HepG2 (cell line): ENCODE measurements around the gene TBC1D16. TPM values are rescaled to one million over a fixed set of nuclear protein-coding genes. Genes with fewer than 3 reads are reported as not detected.
A peak's percentile ranks its signal among the peaks of the same experiment; 100 is the strongest.

ENCODE experiments used
- ATAC-seq: fragments of 200-7000 bp; cut with Tn5 transposase; 3 replicates; pipeline ENCODE4 v1.9.1; 2020; ENCODE audit warnings: mild to moderate bottlenecking, moderate library complexity
- BruUV-seq: library from RNA; stranded (reverse); fragments of 400-500 nt; replicated peaks from 2 replicates; lab custom pipeline; 2021; lab: Mats Ljungman, UMichigan
- CTCF ChIA-PET: fragments of 300-600 bp; formaldehyde crosslinking; extraction: SDS; loops from one replicate; lab custom pipeline; 2021; ENCODE audit warnings: low total read pairs, inconsistent platforms, low intra/inter-chr PET ratio; lab: Yijun Ruan, JAX
- POLR2A ChIA-PET: fragments of 350-600 bp; sonication (Branson Sonifier 250); formaldehyde crosslinking; loops from one replicate; lab custom pipeline; 2020; ENCODE audit warnings: antibody characterized with exemption, inconsistent platforms; lab: Yijun Ruan, JAX
- DNase-seq: peaks from one replicate; pipeline ENCODE4 v3.0.0-alpha.2; 2015; ENCODE audit warnings: low spot score
- FAIRE-seq: peaks from 3 replicates; lab custom pipeline; 2011; peaks lifted over from hg19 to GRCh38; lab: Jason Lieb, UNC
- H2AFZ ChIP-seq: one replicate; pipeline ENCODE4 v1.6.1; 2011; ENCODE audit warnings: low read length, inconsistent platforms
- H3K27ac ChIP-seq: fragments of 300-600 bp; 3 replicates; pipeline ENCODE4 v1.8.0; 2011; ENCODE audit warnings: mixed run types, mild to moderate bottlenecking, mixed read lengths, low read length, inconsistent platforms; ENCODE audit not compliant: insufficient read depth; ENCODE audit errors: extremely low read length
- H3K27me3 ChIP-seq, 2 experiments: fragments of 200-600 bp in 1 of 2; 2 replicates in 1 of 2; 3 replicates in 1 of 2; pipeline versions ENCODE4 v1.6.0 to v1.8.0; 2011; ENCODE audit warnings: low read length in 2 of 2, mild to moderate bottlenecking in 2 of 2, moderate library complexity in 2 of 2, inconsistent platforms in 1 of 2; ENCODE audit not compliant: insufficient read depth in 2 of 2, control insufficient read depth in 1 of 2
- H3K36me3 ChIP-seq, 2 experiments: fragments of 200-600 bp in 1 of 2; replicated peaks in 1 of 2; 2 replicates in 1 of 2; 3 replicates in 1 of 2; pipeline versions ENCODE4 v1.5.1 to v1.8.0; 2011; ENCODE audit warnings: low read length in 2 of 2, inconsistent platforms in 1 of 2; ENCODE audit not compliant: insufficient read depth in 2 of 2, control insufficient read depth in 1 of 2
- H3K4me1 ChIP-seq: 2 replicates; pipeline ENCODE4 v1.5.1; 2012; ENCODE audit warnings: low read length, inconsistent platforms; ENCODE audit not compliant: insufficient read depth
- H3K4me2 ChIP-seq: 2 replicates; pipeline ENCODE4 v1.6.0; 2011; ENCODE audit warnings: low read depth, low read length, inconsistent platforms
- H3K4me3 ChIP-seq, 3 experiments: fragments of 200-600 bp in 1 of 3; sonication (generic), shearing (Covaris generic) in 1 of 3; replicated peaks in 1 of 3; 2 replicates each; pipeline ENCODE4 v1.5.1; 2011 to 2016; ENCODE audit warnings: low read length in 3 of 3, inconsistent platforms in 2 of 3, low read depth in 2 of 3, mild to moderate bottlenecking in 2 of 3, control low read depth in 1 of 3, mixed read lengths in 1 of 3; ENCODE audit not compliant: insufficient read depth in 1 of 3
- H3K79me2 ChIP-seq: one replicate; pipeline ENCODE4 v1.6.1; 2011; ENCODE audit warnings: low read length, inconsistent platforms; ENCODE audit not compliant: insufficient read depth
- H3K9ac ChIP-seq: 2 replicates; pipeline ENCODE4 v1.6.0; 2011; ENCODE audit warnings: mild to moderate bottlenecking, low read depth, low read length, inconsistent platforms; ENCODE audit not compliant: insufficient read depth
- H3K9me3 ChIP-seq: 2 replicates; pipeline ENCODE4 v1.5.1; 2012; ENCODE audit warnings: mild to moderate bottlenecking, low read length
- H4K20me1 ChIP-seq: 2 replicates; pipeline ENCODE4 v1.6.0; 2011; ENCODE audit warnings: inconsistent platforms, mild to moderate bottlenecking, low read length, moderate library complexity; ENCODE audit not compliant: insufficient read depth
- ATF7-NPFF ChIP-seq: sonication (generic); formaldehyde crosslinking; IDR thresholded peaks from 2 replicates; pipeline ENCODE4 v1.8.1; 2023; ENCODE audit warnings: mild to moderate bottlenecking, low read depth, missing genetic modification reagents, moderate library complexity
- CREBL2 ChIP-seq: sonication (generic); formaldehyde crosslinking; IDR thresholded peaks from 2 replicates; pipeline ENCODE4 v1.8.1; 2023; ENCODE audit warnings: missing genetic modification reagents, mild to moderate bottlenecking, borderline replicate concordance
- HNRNPL ChIP-seq: fragments of 200-400 bp; formaldehyde crosslinking; IDR thresholded peaks from 2 replicates; pipeline ENCODE4 v1.6.1; 2017; ENCODE audit warnings: mild to moderate bottlenecking, low read depth, low read length
- IRF9 ChIP-seq: sonication (generic); formaldehyde crosslinking; IDR thresholded peaks from 2 replicates; pipeline ENCODE4 v1.8.0; 2022; ENCODE audit warnings: missing genetic modification reagents, mild to moderate bottlenecking, borderline replicate concordance
- KAT8 ChIP-seq: IDR thresholded peaks from 2 replicates; pipeline ENCODE4 v1.6.1; 2016; ENCODE audit warnings: missing genetic modification reagents, missing compliant biosample characterization
- MEIS2 ChIP-seq: sonication (generic); formaldehyde crosslinking; IDR thresholded peaks from 2 replicates; pipeline ENCODE4 v1.9.0; 2021; ENCODE audit warnings: mild to moderate bottlenecking, missing genetic modification reagents
- NFRKB ChIP-seq: fragments of 450-650 bp; IDR thresholded peaks from 2 replicates; pipeline ENCODE4 v1.6.1; 2017
- SOX13 ChIP-seq, 3 experiments: fragments of 450-650 bp in 1 of 3; sonication (generic) in 1 of 3; formaldehyde crosslinking in 1 of 3; IDR thresholded peaks in 2 of 3; conservative IDR thresholded peaks in 1 of 3; 2 replicates each; pipeline versions ENCODE4 v1.5.0 to v1.6.1; 2016 to 2020; ENCODE audit warnings: antibody characterized with exemption in 1 of 3, mild to moderate bottlenecking in 1 of 3, missing compliant biosample characterization in 1 of 3, missing genetic modification reagents in 1 of 3, moderate library complexity in 1 of 3
- SOX6 ChIP-seq, 2 experiments: fragments of 450-650 bp in 1 of 2; sonication (generic) in 1 of 2; formaldehyde crosslinking in 1 of 2; IDR thresholded peaks; 2 replicates each; pipeline versions ENCODE4 v1.4.0 to v1.6.1; 2017 to 2020; ENCODE audit warnings: antibody characterized with exemption in 1 of 2, mild to moderate bottlenecking in 1 of 2, missing genetic modification reagents in 1 of 2
- SP5 ChIP-seq: IDR thresholded peaks from 2 replicates; pipeline ENCODE4 v1.6.1; 2016; ENCODE audit warnings: low read depth, borderline replicate concordance
- TEAD2 ChIP-seq: sonication (generic); formaldehyde crosslinking; IDR thresholded peaks from 2 replicates; pipeline ENCODE4 v1.9.0; 2021; ENCODE audit warnings: missing genetic modification reagents
- TSC22D2 ChIP-seq: sonication (generic); formaldehyde crosslinking; IDR thresholded peaks from 2 replicates; pipeline ENCODE4 v1.5.1; 2020; ENCODE audit warnings: missing genetic modification reagents, mild to moderate bottlenecking, borderline replicate concordance
- ZKSCAN8 ChIP-seq: IDR thresholded peaks from 2 replicates; pipeline ENCODE4 v1.6.1; 2016; ENCODE audit warnings: borderline replicate concordance, missing genetic modification reagents, missing compliant biosample characterization
- ZNF10 ChIP-seq: sonication (generic); formaldehyde crosslinking; IDR thresholded peaks from 2 replicates; pipeline ENCODE4 v1.4.0; 2020; ENCODE audit warnings: mild to moderate bottlenecking, low read depth, missing genetic modification reagents, borderline replicate concordance
- ZNF614 ChIP-seq: IDR thresholded peaks from 2 replicates; pipeline ENCODE4 v1.6.1; 2018; ENCODE audit warnings: missing biosample characterization, missing genetic modification reagents, inconsistent platforms, borderline replicate concordance
- ZNF776 ChIP-seq: sonication (generic); formaldehyde crosslinking; IDR thresholded peaks from 2 replicates; pipeline ENCODE4 v1.4.0; 2020; ENCODE audit warnings: mild to moderate bottlenecking, missing genetic modification reagents
- WGBS: methylation state at CpG from one replicate; pipeline ENCODE4 v1.1.6; 2017; ENCODE audit warnings: low lambda C conversion rate; 5-methylcytosine and 5-hydroxymethylcytosine counted together
- in situ Hi-C: cut with HindIII; loops from 2 replicates; pipeline ENCODE4 v1.10.0; 2017; ENCODE audit warnings: low pct_unique_long_range_greater_than_20kb; ENCODE audit not compliant: extremely low pct_ligation_motif_present
- intact Hi-C: fragments of 100-400 bp; cut with micrococcal nuclease; formaldehyde crosslinking; loops from one replicate; pipeline ENCODE4 v1.10.0; 2022; ENCODE audit not compliant: unreplicated experiment
- polyA plus RNA-seq, 8 experiments: library from polyadenylated mRNA; depleted of rRNA in 3 of 8; stranded (reverse) in 7 of 8; unstranded in 1 of 8; fragments of >200 nt; fragmentation: Illumina TruSeq in 4 of 8; extraction: Trizol in 4 of 8; gene quantifications; 2 replicates each; pipeline versions ENCODE4 v1.2.1 to v1.2.3, GENCODE V29; 2011 to 2016; ENCODE audit warnings: low read depth in 4 of 8, missing spikeins in 1 of 8, mixed read lengths in 1 of 8; ENCODE audit not compliant: insufficient read depth in 1 of 8
- total RNA-seq, 5 experiments: library from RNA; depleted of rRNA; stranded (reverse); fragments of >200 nt; fragmentation: Illumina TruSeq; extraction: Trizol; gene quantifications; 2 replicates each; pipeline ENCODE4 v1.2.3, GENCODE V29; 2016; ENCODE audit warnings: low read depth in 1 of 5
- TF ChIP-seq, protein P1 (sequence below): sonication (generic); formaldehyde crosslinking; conservative IDR thresholded peaks from 2 replicates; pipeline ENCODE4 v1.8.1; 2023; ENCODE audit warnings: missing genetic modification reagents
- TF ChIP-seq, protein P2 (sequence below): IDR thresholded peaks from 2 replicates; pipeline ENCODE4 v1.6.1; 2016; ENCODE audit warnings: missing compliant biosample characterization, missing genetic modification reagents, borderline replicate concordance

TBC1D16 gene
- total and polyA plus RNA-seq, 2 of the 13 experiments (the other 11 are each of a cell fraction or from before 2014, with no cell fraction given) = 14.9 to 24.9 TPM

GRCh38 chr17:79927136-79927661 lies 108.5 kb downstream of the TBC1D16 start:
- POLR2A ChIA-PET = interaction anchor here (0.7 to 3.4 kb wide), 15 partner anchors 8 to 184 kb away, joined by 3 to 76 read pairs (median 8); partner anchors contain the start of genes CBX4, CBX8 and GAA
- peak overlapping the region; percentile 68 for H3K27ac ChIP-seq
- TF ChIP-seq ZNF10 = no peak
- TF ChIP-seq, protein P1, sequence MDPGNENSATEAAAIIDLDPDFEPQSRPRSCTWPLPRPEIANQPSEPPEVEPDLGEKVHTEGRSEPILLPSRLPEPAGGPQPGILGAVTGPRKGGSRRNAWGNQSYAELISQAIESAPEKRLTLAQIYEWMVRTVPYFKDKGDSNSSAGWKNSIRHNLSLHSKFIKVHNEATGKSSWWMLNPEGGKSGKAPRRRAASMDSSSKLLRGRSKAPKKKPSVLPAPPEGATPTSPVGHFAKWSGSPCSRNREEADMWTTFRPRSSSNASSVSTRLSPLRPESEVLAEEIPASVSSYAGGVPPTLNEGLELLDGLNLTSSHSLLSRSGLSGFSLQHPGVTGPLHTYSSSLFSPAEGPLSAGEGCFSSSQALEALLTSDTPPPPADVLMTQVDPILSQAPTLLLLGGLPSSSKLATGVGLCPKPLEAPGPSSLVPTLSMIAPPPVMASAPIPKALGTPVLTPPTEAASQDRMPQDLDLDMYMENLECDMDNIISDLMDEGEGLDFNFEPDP (CRISPR knock-in tag) = 0 out of 2 replicates have a peak, but pooled peaks have one; percentile 57
- TF ChIP-seq MEIS2 (CRISPR knock-in tag) = no peak
- TF ChIP-seq TEAD2 (CRISPR knock-in tag) = no peak
- no peak for TF ChIP-seq NFRKB
- no peak for TF ChIP-seq SOX6 (IDR thresholded peaks at IDR 0.05)
- TF ChIP-seq SOX6 (CRISPR knock-in tag; IDR thresholded peaks at IDR 0.05) = no peak
- TF ChIP-seq, protein P2, sequence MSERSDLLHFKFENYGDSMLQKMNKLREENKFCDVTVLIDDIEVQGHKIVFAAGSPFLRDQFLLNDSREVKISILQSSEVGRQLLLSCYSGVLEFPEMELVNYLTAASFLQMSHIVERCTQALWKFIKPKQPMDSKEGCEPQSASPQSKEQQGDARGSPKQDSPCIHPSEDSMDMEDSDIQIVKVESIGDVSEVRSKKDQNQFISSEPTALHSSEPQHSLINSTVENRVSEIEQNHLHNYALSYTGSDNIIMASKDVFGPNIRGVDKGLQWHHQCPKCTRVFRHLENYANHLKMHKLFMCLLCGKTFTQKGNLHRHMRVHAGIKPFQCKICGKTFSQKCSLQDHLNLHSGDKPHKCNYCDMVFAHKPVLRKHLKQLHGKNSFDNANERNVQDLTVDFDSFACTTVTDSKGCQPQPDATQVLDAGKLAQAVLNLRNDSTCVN (CRISPR knock-in tag) = no peak
- TF ChIP-seq HNRNPL = no peak
- TF ChIP-seq SOX13 (IDR thresholded peaks at IDR 0.05) = no peak
- TF ChIP-seq SOX13 (CRISPR knock-in tag; conservative IDR thresholded peaks at IDR 0.05 in 1 of 2, IDR thresholded peaks at IDR 0.05 in 1 of 2) = 0 out of 4 replicates have a peak, but pooled peaks of 1 of the 2 experiments have one; percentile 27
- no peak for TF ChIP-seq KAT8 (CRISPR knock-in tag)
- no peak for TF ChIP-seq TSC22D2
- peak; percentile 39; the same call in 1 of the 2 replicates for TF ChIP-seq ZNF776 (CRISPR knock-in tag)
- no peak; the same call in 1 of the 2 replicates for TF ChIP-seq SP5 (CRISPR knock-in tag)
- TF ChIP-seq ZNF614 (CRISPR knock-in tag) = no peak
- TF ChIP-seq ATF7-NPFF (CRISPR knock-in tag) = no peak
- TF ChIP-seq ZKSCAN8 (CRISPR knock-in tag) = no peak
- TF ChIP-seq CREBL2 = no peak
- TF ChIP-seq IRF9 (CRISPR knock-in tag) = peak; percentile 26; the same call in 1 of the 2 replicates

More at GRCh38 chr17:79927136-79927661, 108.5 kb downstream of the TBC1D16 start:
- WGBS = 49% methylated on average over 27 of the region's 28 CpGs
- Histone ChIP-seq H3K9me3 (no peaks in the 10 kb centered on the region), H3K79me2 (no peaks in the 10 kb centered on the region), H3K9ac (peak overlapping the region; percentile 59), H3K36me3 (no peaks in the 10 kb centered on the region), H3K27me3 (no peaks in the 10 kb centered on the region), H3K4me1 (peaks cover 82% of the 10 kb centered on the region), H4K20me1 (no peaks in the 10 kb centered on the region), H3K4me3 (peak overlapping the region in 2 of 3 experiments; percentile 45 to 53; a peak in 4 of 6 replicates), H2AFZ (no peak overlapping the region), H3K4me2 (peak overlapping the region; percentile 66)
- DNase-seq (peak; percentile 66), FAIRE-seq (no peak), ATAC-seq (no peak)
- intact Hi-C loops (loop anchor here (5.0 kb wide), 1 partner anchor 80 kb away; no protein-coding TSS in a partner anchor), in situ Hi-C loops (loop anchor here (5.0 kb wide), 2 partner anchors 65 to 85 kb away; no protein-coding TSS in a partner anchor)
- CTCF ChIA-PET = no interaction called here
- TSS peak; percentile 98 for BruUV-seq
